Activated gamma-delta T cell (primary cell): ENCODE data around the gene BSG.

Experiments used
- DNase-seq: peaks from one replicate; lab custom pipeline; 2025; lab: John Stamatoyannopoulos, UW

Gene BSG

DNA sequence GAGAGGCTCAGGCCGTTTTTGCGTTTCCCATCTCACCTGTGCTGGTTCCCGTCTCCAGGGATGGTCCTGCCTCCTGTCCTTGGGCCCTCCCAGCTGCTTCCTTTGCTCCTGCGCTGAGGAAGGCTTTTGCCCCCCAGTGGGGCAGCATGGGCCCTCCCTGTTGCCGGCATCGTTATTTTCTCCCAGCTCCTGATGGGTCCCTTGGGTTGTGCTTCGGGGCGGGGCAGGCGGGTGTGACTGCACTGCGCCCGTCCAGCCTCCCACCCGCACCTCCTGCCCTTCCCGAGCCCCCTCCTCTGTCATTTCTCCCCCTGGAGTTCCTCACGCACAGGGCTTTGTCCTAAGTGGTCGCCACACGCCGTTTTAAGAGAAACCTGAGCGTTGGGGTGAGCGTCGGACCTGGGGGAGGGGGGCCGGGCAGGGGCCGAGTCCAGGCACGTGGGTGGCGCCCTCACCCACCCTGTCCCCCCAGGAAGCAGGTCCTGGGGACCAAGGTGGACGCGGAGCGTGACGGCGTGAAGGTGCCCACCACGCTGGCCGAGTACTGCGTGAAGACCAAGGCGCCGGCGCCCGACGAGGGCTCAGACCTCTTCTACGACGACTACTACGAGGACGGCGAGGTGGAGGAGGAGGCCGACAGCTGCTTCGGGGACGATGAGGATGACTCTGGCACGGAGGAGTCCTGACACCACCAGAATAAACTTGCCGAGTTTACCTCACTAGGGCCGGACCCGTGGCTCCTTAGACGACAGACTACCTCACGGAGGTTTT is 31.3 kb upstream of the BSG start:
- DNase-seq: no peak

DNA sequence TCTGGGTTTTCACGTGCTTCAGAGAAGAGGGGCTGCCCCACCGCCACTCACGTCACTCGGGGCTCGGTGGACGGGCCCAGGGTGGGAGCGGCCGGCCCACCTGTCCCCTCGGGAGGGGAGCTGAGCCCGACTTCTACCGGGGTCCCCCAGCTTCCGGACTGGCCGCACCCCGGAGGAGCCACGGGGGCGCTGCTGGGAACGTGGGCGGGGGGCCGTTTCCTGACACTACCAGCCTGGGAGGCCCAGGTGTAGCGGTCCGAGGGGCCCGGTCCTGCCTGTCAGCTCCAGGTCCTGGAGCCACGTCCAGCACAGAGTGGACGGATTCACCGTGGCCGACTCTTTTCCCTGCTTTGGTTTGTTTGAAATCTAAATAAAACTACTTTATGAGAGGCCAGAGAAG is 30.7 kb upstream of the BSG start:
- DNase-seq: no peak

DNA sequence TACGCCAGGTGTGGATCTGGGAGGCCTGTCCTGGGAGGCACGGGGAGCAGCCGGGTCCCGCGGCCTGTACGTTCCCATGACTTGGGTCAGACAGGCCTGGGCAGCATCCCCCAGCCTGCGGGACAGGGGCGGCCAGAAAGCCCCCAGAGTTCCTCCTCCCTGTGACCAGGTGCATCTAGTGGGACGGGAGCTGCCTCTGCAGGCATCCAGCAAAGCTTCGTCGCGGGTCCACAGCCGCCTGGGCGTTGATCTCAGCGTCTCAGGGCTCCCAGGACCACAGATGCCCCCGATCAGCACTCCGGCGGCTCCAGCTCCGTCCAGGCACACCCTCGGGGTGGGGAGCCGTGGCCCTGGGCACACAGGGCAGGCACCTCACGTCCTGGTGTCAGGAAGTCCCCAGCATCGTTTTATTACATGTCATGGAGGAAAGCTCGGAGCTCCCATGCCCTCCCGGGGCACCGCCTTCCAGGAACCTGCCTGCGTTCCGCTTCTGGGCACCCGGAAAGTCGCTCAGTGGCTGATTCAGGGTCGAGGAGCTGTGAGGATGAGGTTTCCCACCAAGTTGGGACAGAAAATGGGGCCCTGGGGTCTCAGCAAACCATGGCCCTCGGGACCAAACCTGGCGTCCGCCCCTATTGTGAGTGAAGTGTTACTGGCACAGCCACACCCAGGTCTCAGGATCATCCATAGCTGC is 30.1 kb upstream of the BSG start:
- DNase-seq: no peak

DNA sequence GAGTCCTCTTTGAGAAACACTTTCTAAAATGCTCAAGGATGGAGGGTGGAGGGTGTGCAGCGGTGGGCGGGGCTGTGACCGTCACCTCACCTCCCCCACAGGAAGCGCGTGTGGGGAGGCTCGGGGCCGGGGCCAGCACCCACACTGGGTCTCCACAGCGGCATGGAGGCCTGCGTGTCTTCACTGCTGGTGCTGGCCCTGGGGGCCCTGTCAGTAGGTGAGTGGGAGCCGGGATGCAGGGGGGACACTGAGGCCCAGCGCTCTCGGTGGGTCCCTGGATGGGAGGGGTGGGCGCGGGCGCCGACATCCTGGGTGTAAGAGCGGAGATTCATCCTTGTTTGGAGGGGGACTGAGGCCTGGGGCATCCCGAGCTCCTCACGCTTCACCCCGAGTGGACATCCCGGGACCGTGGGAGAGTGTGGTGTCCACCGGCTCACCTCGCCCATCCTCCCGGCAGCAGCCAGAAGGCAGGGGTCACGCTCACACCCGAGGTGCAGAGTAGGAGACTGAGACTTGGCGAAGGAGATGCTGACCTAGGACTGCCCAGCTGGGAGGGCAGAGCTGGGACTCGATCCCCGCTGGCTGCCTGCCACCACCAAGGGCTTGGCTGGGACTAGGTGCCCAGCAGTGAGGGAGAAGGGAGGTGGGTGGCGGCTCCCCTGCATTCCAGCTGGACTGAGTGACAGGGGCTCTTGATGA is 28.3 kb upstream of the BSG start, which contains the start of gene GZMM:
TSS of gene GZMM (plus strand) at position 144 of the 699 bp plus-strand sequence. CDS start at position 163, 19 bp downstream.
- peak; percentile 82 for DNase-seq

GRCh38 chr19:547117-547516 is 25.3 kb upstream of the BSG start:
- DNase-seq: no peak

DNA sequence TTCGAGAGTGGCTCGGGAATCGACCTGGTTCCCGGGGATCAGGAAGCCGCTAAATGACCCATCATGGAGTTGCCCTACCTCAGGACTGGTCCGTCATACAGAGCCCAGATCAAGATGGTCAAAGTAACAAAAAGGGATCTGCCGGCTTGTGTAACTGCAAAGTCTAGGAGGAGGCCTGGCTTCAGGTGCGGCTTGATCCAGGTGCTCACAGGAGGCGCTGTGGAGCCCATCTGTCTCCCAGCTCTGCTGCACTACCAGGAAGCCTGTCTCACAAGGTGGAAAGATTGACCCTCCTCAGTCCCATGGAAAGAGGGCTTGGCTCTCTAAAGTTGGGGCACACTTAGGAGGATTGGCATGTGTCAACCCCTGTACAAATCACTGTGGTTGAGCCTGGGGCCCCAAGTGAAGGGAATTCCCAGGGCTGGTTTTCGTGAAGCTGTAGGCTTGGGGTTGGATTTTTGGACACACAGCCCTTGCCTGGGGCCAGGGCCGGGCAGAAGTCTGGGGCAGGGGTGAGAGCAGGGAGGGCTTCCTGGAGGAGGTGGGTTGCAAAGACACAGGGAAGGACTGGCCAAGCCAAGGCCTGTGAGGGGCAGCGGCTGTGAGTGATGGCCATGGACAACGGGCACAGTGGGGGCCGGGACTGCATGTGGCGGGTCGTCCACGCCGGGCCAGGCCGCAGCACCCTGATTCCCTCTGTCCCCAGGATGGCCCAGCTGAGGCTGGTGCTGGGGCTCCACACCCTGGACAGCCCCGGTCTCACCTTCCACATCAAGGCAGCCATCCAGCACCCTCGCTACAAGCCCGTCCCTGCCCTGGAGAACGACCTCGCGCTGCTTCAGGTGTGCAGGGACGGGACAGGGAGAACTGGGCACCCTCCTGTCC is 24.3 kb upstream of the BSG start:
- no peak for DNase-seq

DNA sequence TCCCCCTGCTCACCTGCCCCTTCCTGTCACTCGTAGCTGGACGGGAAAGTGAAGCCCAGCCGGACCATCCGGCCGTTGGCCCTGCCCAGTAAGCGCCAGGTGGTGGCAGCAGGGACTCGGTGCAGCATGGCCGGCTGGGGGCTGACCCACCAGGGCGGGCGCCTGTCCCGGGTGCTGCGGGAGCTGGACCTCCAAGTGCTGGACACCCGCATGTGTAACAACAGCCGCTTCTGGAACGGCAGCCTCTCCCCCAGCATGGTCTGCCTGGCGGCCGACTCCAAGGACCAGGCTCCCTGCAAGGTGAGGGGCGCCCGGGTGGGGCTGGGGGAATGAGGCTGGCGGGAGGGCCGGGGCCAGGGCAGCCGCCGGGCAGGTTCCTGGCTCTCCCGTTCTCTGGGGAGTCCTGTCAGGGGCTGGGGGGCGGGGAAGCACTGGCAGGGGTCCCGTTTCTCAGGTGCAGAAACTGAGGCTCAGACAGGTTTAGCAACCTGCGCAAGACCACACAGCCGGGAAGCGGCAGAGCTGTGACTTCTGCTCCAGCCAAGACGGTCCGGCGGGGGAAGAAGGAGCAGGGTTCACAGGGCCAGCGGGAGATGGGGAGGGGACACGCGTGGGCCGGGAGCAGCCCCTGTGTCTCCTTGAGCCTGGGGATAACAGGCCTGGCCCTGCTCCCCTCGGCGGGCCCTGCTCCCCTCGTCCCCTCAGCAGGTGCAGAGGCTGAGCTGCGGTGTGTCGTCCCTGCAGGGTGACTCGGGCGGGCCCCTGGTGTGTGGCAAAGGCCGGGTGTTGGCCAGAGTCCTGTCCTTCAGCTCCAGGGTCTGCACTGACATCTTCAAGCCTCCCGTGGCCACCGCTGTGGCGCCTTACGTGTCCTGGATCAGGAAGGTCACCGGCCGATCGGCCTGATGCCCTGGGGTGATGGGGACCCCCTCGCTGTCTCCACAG is 23.2 kb upstream of the BSG start:
- no peak for DNase-seq

GRCh38 chr19:554817-555216 is 17.6 kb upstream of the BSG start:
- DNase-seq: no peak

DNA sequence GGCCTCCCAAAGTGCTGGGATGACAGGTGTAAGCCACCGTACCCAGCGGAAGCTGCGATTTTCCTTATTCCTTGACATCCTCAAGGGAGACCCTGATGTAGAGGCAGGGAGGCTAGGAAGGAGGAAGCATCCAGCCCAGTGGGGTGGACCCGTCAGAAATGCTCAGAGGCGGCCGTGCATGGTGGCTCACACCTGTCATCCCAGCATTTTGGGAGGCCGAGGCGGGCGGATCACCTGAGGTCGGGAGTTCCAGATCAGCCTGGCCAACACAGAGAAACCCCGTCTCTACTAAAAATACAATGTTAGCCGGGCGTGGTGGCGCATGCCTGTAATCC is 17.0 kb upstream of the BSG start:
- no peak for DNase-seq

GRCh38 chr19:556611-557382 is 15.6 kb upstream of the BSG start:
- DNase-seq: no peak

DNA sequence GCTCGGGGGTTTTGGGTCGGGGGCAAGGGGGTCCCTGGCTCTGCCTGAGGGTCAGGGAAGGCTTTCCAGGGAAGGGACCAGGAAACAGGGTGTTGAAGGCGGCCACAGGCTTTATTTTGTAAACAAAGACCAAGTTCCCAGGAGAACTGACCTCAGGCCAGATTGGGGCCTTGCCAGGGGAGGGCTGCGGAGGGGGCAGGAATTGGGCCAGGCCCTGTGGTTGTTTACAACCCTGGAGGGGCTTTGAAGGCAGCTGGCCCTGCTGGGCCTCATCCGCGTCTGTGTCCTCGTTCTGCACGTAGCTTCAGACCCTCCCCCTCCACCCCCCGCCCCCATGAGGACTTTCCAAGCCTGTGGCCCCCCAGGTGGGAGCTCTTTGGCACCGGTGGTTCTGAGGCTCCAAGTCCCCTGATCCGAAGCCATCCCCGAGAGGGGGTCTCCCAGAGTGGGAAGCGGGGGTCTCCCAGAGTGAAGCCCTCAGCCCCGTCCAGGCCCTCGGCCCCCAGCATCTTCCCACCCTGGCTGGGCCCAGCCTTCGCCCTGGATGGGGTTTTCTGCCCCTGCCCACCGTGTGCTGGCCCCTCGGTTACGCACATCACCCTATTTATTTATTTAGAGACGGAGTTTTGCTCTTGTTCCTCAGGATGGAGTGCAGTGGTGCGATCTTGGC is 13.5 kb upstream of the BSG start:
- DNase-seq: no peak

DNA sequence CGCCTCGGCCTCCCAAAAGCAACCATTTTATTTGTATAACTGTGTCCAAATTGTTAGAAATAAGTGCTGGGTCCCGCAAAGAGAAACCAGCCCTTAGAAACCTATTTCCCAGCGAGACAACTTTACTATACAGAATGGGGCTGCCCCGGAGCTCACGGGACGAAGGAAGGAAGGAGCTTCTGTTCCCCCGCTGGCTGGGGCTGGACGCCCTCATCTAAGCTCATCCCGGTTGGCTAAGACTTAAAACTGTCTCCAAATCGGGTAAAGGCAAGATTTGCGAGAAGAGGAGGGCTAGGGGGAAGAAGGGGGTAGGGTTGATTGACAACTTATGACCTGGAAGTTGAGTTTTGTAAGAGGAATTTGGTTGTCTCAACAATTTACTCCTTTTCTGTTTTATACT is 12.3 kb upstream of the BSG start:
- no peak for DNase-seq

DNA sequence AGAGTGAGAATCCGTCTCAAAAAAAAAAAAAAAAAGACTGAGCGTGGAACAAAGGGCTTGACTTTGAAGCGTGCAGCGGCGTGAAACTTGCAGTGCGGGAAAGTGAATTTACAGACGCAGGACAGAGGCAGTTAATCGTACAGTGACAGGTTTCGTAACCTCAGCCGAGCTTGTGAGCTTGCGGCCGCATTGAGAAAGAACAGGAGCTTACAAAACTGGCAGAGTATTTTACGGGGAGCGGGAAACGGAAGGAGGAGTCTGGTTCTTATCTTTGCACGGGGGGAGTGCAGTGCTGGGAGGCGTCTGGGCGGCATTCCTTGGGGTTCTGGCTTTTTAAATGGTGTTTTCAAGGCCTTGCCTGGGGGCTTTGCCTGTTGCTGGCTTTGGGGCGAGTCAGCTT is 6.0 kb upstream of the BSG start:
- DNase-seq: no peak

DNA sequence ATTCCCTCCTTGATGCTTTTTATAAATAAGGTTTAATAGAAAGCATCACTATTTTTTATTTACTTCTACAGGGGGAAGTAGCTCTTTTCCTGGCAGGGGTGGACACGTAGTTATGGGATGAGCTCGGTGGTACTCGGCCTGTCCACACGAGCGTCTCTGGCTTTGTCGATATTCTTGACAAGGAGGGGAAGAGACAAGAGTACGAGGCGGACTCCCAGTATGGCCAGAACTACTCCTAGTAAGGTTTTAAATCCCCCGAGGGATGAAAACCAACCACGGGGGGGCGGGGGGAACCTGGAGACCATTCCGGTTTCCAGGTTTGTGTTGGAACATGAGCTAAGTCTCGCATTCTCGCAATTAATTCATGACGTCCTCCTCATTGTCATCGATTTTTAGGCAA is 5.6 kb upstream of the BSG start:
- DNase-seq: no peak

DNA sequence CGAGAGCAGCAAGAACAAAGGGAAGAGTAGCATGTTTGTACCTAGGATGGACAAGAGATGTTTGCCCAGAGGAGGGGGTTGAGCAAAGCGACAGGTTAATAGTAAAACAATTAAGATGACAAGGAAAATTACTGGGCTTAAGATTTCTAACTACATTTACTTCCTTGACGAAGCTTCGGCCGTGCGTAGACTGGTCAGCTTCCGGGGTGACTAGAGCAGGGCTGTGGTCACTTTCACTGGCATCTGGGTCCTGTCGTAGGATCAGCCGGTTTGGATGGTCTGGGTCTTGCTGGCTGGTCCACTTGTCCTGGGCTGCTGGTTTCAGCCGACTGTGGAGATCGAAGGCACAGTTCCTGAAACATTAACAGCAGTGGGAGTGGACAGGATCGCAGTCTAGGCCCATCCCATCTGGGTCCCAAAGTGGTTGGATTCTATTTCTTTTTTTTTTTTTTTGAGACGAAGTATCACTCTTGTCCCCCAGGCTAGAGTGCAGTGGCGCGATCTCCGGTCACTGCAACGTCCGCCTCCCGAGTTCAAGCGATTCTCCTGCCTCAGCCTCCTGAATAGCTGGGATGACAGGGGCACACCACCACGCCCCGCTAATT is 5.0 kb upstream of the BSG start:
- no peak for DNase-seq

DNA sequence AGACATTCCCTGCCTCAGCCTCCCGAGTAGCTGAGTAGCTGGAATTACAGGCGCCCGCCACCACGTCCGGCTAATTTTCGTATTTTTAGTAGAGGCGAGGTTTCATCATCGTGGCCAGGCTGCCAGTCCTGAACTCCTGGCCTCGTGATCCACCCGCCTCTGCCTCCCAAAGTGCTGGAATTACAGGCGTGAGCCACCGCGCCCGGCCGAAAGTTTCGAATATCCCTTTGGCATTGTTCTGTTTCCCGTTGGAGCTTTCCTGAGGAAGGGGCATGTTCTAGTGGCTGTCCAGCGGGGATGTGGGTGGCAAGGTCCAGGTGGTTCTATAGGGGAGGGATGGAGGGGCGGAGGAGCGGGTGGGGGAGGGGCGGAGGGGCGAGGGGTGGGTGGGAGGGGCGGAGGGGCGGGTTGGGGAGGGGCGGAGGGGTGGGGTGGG is 2.1 kb upstream of the BSG start:
- DNase-seq: no peak

- no peak for DNase-seq
Measured at GRCh38 chr19:570937-571565, 1.3 kb upstream of the BSG start.

GRCh38 chr19:571566-571974 is 826 bp upstream of the BSG start:
- DNase-seq: no peak
